Stomach (tissue), 9 donors: ENCODE data around the gene ULK1. TPM values are rescaled to one million over a fixed set of nuclear protein-coding genes. Genes with fewer than 3 reads are reported as not detected.

Experiments used
- DNase-seq, 2 donors: peaks; one replicate each; pipeline versions ENCODE4 v3.0.0 to v3.0.0-alpha.2; 2013 to 2019
- H3K27ac ChIP-seq, 5 donors: fragments of 200-600 bp in 4 of 5; sonication (generic) in 4 of 5; one replicate each; pipeline ENCODE4 v1.5.1; 2013 to 2019; ENCODE audit warnings: mild to moderate bottlenecking in 1 of 5, moderate library complexity in 1 of 5
- H3K27me3 ChIP-seq, 3 donors: fragments of 200-600 bp; sonication (generic); one replicate each; pipeline ENCODE4 v1.5.1; 2017 to 2019; ENCODE audit warnings: mixed run types in 1 of 3
- H3K36me3 ChIP-seq, 4 donors: fragments of 200-600 bp; sonication (generic); 1 replicate in 3 of 4; 2 replicates in 1 of 4; pipeline ENCODE4 v1.5.1; 2016 to 2019
- H3K4me1 ChIP-seq, 4 donors: fragments of 200-600 bp; sonication (generic); one replicate each; pipeline ENCODE4 v1.5.1; 2016 to 2019
- H3K4me3 ChIP-seq, 4 donors: fragments of 200-600 bp; sonication (generic) in 3 of 4; one replicate each; pipeline ENCODE4 v1.5.1; 2016 to 2019; ENCODE audit warnings: mild to moderate bottlenecking in 1 of 4
- H3K9me3 ChIP-seq, 4 donors: fragments of 200-600 bp; sonication (generic); one replicate each; pipeline ENCODE4 v1.5.1; 2016 to 2019
- EP300 ChIP-seq: sonication (generic); formaldehyde crosslinking; IDR thresholded peaks from one replicate; pipeline ENCODE4 v1.6.1; 2017; ENCODE audit warnings: antibody characterized with exemption
- POLR2A ChIP-seq, 4 donors: fragments of 450-650 bp; IDR thresholded peaks; one replicate each; pipeline ENCODE4 v1.6.1; 2016; ENCODE audit warnings: antibody characterized with exemption in 4 of 4, control low read depth in 2 of 4, mild to moderate bottlenecking in 1 of 4, moderate library complexity in 1 of 4
- POLR2AphosphoS5 ChIP-seq, 3 donors: sonication (generic); formaldehyde crosslinking; IDR thresholded peaks; one replicate each; pipeline ENCODE4 v1.6.1; 2016; ENCODE audit warnings: antibody characterized with exemption in 3 of 3
- WGBS, 5 donors: extraction: QIAGEN DNeasy Blood & Tissue Kit in 3 of 5; methylation state at CpG; one replicate each; pipeline versions ENCODE4 v1.1.5 to v1.1.7; 2013 to 2018; 5-methylcytosine and 5-hydroxymethylcytosine counted together
- intact Hi-C: fragments of 100-400 bp; cut with DNase I; formaldehyde crosslinking; loops from one replicate; pipeline ENCODE4 v1.15.1; 2023; ENCODE audit warnings: low total_unique reads
- polyA plus RNA-seq, 3 donors: library from polyadenylated mRNA; stranded (reverse); fragments of 200-250 nt; gene quantifications; one replicate each; pipeline ENCODE4 v1.2.3, GENCODE V29; 2013
- total RNA-seq, 5 donors: library from RNA; depleted of rRNA; stranded (reverse); fragments of >200 nt; gene quantifications; one replicate each; pipeline versions ENCODE4 v1.1.0 to v1.2.3, GENCODE V29; 2014 to 2016
- TF ChIP-seq, protein P1 (sequence below), 7 experiments: fragments of 450-650 bp in 4 of 7; fragments of 200-600 bp in 3 of 7; sonication (generic) in 3 of 7; IDR thresholded peaks; one replicate each; pipeline ENCODE4 v1.5.1; 2016 to 2019; ENCODE audit warnings: antibody characterized with exemption in 7 of 7, control low read depth in 2 of 7, mild to moderate bottlenecking in 1 of 7
- donor health status: healthy with polysubstance abuse.
- donor health status: Bipolar disorder and iron deficiency.
- donor health status: healthy.

The ULK1 gene
- total and polyA plus RNA-seq, 8 donors: 10.2 to 45.1 (median 18.3) TPM

DNA sequence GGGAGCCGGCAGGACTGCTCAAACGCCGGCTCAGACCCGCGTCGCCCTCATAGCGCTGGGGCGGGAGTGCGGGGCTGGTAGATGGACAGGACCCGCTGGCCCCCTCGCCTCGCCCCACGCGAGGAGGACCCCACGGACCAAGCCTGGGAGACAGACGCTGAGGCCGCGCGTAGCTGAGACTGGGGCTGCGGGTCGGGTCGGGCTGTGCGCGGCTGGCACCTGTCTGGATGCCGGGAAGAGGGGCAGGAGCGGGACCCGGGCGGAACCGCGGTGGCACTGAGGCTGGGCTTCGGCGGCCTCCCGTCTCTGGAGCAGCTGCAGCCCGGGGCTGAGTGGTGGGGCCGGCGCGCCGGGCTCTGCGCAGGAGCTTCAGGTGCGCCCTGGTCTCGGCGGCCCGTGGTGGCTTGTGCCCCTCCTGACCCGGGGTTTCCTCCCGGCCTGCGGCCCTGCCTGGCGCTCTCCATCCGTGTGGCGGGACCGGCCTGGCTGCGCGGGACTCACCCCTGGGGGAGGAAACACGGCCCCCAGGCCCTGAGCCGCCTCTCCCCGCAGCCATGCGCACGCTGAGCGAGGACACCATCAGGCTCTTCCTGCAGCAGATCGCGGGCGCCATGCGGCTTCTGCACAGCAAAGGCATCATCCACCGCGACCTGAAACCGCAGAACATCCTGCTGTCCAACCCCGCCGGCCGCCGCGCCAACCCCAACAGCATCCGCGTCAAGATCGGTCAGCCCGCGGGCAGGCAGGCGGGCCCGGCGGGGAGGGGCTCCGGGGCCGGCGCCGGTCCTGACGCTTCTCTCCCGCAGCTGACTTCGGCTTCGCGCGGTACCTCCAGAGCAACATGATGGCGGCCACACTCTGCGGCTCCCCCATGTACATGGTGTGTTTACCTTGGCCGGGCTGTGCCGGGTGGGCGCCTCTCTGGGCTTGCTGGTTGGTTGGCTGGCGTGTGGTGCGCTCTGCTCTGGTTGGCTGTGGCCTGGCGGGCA lies 14.0 kb downstream of the ULK1 start:
- H3K27ac ChIP-seq: no peak overlapping the region
- H3K36me3 ChIP-seq: peaks cover 52 to 78% (median 74%) of the 10 kb centered on the region in 4 donors
- TF ChIP-seq POLR2AphosphoS5 (IDR thresholded peaks at IDR 0.05) (no peak), EP300 (no peak), POLR2A (IDR thresholded peaks at IDR 0.05) (no peak)
- TF ChIP-seq, protein P1, sequence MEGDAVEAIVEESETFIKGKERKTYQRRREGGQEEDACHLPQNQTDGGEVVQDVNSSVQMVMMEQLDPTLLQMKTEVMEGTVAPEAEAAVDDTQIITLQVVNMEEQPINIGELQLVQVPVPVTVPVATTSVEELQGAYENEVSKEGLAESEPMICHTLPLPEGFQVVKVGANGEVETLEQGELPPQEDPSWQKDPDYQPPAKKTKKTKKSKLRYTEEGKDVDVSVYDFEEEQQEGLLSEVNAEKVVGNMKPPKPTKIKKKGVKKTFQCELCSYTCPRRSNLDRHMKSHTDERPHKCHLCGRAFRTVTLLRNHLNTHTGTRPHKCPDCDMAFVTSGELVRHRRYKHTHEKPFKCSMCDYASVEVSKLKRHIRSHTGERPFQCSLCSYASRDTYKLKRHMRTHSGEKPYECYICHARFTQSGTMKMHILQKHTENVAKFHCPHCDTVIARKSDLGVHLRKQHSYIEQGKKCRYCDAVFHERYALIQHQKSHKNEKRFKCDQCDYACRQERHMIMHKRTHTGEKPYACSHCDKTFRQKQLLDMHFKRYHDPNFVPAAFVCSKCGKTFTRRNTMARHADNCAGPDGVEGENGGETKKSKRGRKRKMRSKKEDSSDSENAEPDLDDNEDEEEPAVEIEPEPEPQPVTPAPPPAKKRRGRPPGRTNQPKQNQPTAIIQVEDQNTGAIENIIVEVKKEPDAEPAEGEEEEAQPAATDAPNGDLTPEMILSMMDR (IDR thresholded peaks at IDR 0.05): no peak
- H3K27me3 ChIP-seq: no peaks in the 10 kb centered on the region
- no peak overlapping the region for H3K4me3 ChIP-seq
- no peaks in the 10 kb centered on the region for H3K9me3 ChIP-seq
- no peak for DNase-seq
- intact Hi-C loops: no loop called here
- WGBS, 5 donors: 91 to 98% (median 96%) methylated on average over 31 to 96 of the region's 96 CpGs
- peaks cover 17 to 40% (median 29%) of the 10 kb centered on the region in 4 donors for H3K4me1 ChIP-seq

DNA sequence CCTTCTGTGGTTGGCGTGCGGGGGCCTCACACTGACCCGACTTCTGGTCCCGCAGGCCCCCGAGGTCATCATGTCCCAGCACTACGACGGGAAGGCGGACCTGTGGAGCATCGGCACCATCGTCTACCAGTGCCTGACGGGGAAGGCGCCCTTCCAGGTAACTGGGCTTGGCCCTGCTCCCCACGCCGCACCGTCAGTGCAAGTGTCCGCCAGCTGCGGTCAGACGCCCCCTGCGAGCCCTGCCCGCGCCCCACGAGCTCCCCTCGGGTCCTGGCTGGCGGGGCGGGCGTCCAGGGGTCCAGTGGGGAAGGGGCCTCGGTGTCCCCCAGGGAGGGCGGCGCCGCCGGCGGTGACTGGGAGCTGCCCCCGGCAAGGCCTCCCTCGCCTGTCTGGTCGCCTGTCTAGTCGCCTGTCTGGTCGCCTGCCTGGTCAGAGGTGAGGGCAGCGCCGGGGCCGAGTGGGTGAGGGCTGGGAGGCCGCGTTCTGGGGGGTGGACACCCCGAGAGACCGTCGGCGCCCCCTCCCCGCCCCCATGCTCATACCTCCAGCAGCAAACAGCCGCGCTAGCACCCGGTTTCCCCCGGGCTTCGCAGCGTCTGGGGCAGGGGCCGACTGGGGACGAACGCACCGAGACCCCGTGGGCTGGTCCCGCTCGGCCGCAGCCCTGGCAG lies 14.8 kb downstream of the ULK1 start:
- no peak for DNase-seq
- 94 to 97% (median 96%) methylated on average over 38 to 61 of the region's 61 CpGs for WGBS, 5 donors
- no peaks in the 10 kb centered on the region for H3K27me3 ChIP-seq
- H3K4me1 ChIP-seq: peaks cover 13 to 34% (median 25%) of the 10 kb centered on the region in 4 donors
- no peaks in the 10 kb centered on the region for H3K9me3 ChIP-seq
- intact Hi-C loops: no loop called here
- no peak overlapping the region for H3K4me3 ChIP-seq
- TF ChIP-seq POLR2AphosphoS5 (IDR thresholded peaks at IDR 0.05): no peak
- TF ChIP-seq, protein P1 (IDR thresholded peaks at IDR 0.05): no peak
- TF ChIP-seq POLR2A (IDR thresholded peaks at IDR 0.05): no peak
- no peak for TF ChIP-seq EP300
- H3K36me3 ChIP-seq: peaks cover 60 to 86% (median 82%) of the 10 kb centered on the region in 4 donors
- no peak overlapping the region for H3K27ac ChIP-seq

DNA sequence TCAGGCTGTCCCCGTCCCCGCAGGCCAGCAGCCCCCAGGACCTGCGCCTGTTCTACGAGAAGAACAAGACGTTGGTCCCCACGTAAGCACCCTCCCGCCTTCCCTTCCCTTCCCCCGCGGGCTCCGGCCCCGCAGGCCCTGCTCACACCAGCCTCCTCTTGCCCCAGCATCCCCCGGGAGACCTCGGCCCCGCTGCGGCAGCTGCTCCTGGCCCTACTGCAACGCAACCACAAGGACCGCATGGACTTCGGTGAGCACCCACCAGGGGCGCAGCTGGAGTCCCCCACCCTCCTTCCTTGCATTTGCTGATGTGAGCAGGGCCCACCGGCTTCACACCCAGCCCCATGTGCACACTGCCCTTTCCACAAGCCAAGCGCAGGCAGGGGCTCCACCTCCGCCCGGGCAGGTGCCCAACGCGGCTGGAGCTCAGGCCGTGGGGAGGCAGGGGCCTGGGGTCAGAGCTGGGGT lies 15.4 kb downstream of the ULK1 start:
- no peak for DNase-seq
- Histone ChIP-seq H3K36me3 (peaks cover 65 to 92% (median 86%) of the 10 kb centered on the region in 4 donors), H3K27ac (no peak overlapping the region), H3K27me3 (no peaks in the 10 kb centered on the region), H3K4me3 (no peak overlapping the region), H3K4me1 (peaks cover 13 to 29% (median 20%) of the 10 kb centered on the region in 4 donors), H3K9me3 (no peaks in the 10 kb centered on the region)
- intact Hi-C loops: no loop called here
- 92 to 95% (median 94%) methylated on average over 22 to 26 of the region's 26 CpGs for WGBS, 5 donors
- TF ChIP-seq EP300 (no peak), POLR2A (IDR thresholded peaks at IDR 0.05) (no peak), POLR2AphosphoS5 (IDR thresholded peaks at IDR 0.05) (no peak)
- TF ChIP-seq, protein P1 (IDR thresholded peaks at IDR 0.05): no peak

DNA sequence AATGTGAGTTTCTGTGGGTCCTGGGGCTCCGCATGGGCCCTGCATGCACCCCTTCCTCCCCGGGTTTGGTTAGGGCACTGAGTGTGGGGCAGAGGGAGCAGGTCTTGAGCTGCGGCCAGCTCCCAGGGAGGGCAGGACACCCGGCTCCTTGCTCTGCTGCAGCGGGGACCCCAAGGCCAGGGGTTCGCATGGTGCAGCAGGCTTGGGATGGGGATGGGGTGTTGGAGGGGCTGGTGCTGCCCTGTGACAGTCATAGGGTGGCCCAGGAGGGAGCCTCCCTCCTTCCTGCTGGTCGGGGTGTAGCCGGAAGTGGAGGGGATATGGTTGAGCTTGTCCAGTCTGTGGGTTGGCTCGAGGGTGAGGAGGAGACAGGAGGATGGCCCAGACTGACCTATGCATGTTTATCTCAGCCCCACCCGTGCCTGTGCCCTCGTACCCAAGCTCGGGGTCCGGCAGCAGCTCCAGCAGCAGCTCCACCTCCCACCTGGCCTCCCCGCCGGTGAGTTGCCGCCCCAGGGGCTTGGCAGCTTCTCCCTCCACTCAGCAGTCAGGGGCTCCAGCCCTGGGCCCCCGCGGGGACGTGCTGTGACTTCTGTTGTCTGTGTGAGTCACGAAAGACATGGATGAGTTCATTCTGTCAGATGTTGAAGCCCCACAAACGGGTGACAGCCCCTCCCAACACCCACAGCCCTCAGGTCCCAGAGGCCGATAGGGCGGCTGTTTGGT lies 16.0 kb downstream of the ULK1 start:
- no peaks in the 10 kb centered on the region for H3K9me3 ChIP-seq
- DNase-seq: no peak
- no peak overlapping the region for H3K27ac ChIP-seq
- TF ChIP-seq POLR2A (IDR thresholded peaks at IDR 0.05): no peak
- H3K27me3 ChIP-seq: no peaks in the 10 kb centered on the region
- intact Hi-C loops: no loop called here
- H3K36me3 ChIP-seq: peaks cover 72 to 95% (median 92%) of the 10 kb centered on the region in 4 donors
- H3K4me3 ChIP-seq: no peak overlapping the region
- peaks cover 9 to 22% (median 17%) of the 10 kb centered on the region in 4 donors for H3K4me1 ChIP-seq
- 80 to 88% (median 87%) methylated on average over 17 to 23 of the region's 23 CpGs for WGBS, 5 donors
